Smooth muscle cell (in vitro differentiated cells): ENCODE data around the gene CD55. TPM values are rescaled to one million over a fixed set of nuclear protein-coding genes. Genes with fewer than 3 reads are reported as not detected.
A peak's percentile ranks its signal among the peaks of the same experiment; 100 is the strongest.

ENCODE experiments used
- DNase-seq: peaks from one replicate; lab custom pipeline; 2025; ENCODE audit not compliant: unreplicated experiment; lab: John Stamatoyannopoulos, UW
- H2AFZ ChIP-seq: fragments of 200-600 bp; sonication (generic); 2 replicates; pipeline ENCODE4 v1.6.0; 2016; ENCODE audit warnings: antibody characterized with exemption, low read depth, mild to moderate bottlenecking
- H3F3A ChIP-seq: fragments of 200-600 bp; sonication (generic); 2 replicates; pipeline ENCODE4 v1.6.0; 2017; ENCODE audit warnings: antibody characterized with exemption, low read depth
- H3K27ac ChIP-seq: fragments of 200-600 bp; sonication (generic); 2 replicates; pipeline ENCODE4 v1.5.1; 2016; ENCODE audit warnings: low read depth, mild to moderate bottlenecking
- H3K27me3 ChIP-seq: fragments of 200-600 bp; sonication (generic); 2 replicates; pipeline ENCODE4 v1.6.1; 2016; ENCODE audit warnings: low read depth, mild to moderate bottlenecking
- H3K36me3 ChIP-seq: fragments of 200-600 bp; sonication (generic); 2 replicates; pipeline ENCODE4 v1.5.1; 2016; ENCODE audit warnings: low read depth
- H3K4me1 ChIP-seq: fragments of 200-600 bp; sonication (generic); 2 replicates; pipeline ENCODE4 v1.5.1; 2016; ENCODE audit warnings: low read depth
- H3K4me2 ChIP-seq: fragments of 200-600 bp; sonication (generic); 2 replicates; pipeline ENCODE4 v1.6.0; 2016; ENCODE audit warnings: mild to moderate bottlenecking
- H3K4me3 ChIP-seq: fragments of 200-600 bp; sonication (generic); 2 replicates; pipeline ENCODE4 v1.5.1; 2016; ENCODE audit warnings: mild to moderate bottlenecking
- H3K79me2 ChIP-seq: fragments of 200-600 bp; sonication (generic); 2 replicates; pipeline ENCODE4 v1.6.0; 2016; ENCODE audit warnings: low read depth, mild to moderate bottlenecking
- H3K9ac ChIP-seq: fragments of 200-600 bp; sonication (generic); 2 replicates; pipeline ENCODE4 v1.6.0; 2016; ENCODE audit warnings: low read depth
- H3K9me3 ChIP-seq: fragments of 200-600 bp; sonication (generic); replicated peaks from 2 replicates; pipeline ENCODE4 v1.5.1; 2016; ENCODE audit warnings: low read depth
- H4K20me1 ChIP-seq: fragments of 200-600 bp; sonication (generic); 2 replicates; pipeline ENCODE4 v1.6.0; 2016; ENCODE audit warnings: low read depth
- WGBS: methylation state at CpG from one replicate; pipeline ENCODE4 v1.1.7; 2016; ENCODE audit warnings: low lambda C conversion rate; 5-methylcytosine and 5-hydroxymethylcytosine counted together
- polyA plus RNA-seq: library from polyadenylated mRNA; unstranded; fragments of >200 nt; fragmentation: Nextera tagmentation; extraction: Ambion mirVana; gene quantifications from 2 replicates; pipeline ENCODE4 v1.2.1, GENCODE V29; 2016
- total RNA-seq: library from RNA; depleted of rRNA; stranded (reverse); fragments of >200 nt; gene quantifications from 2 replicates; pipeline ENCODE4 v1.2.3, GENCODE V29; 2014
- TF ChIP-seq, protein P1 (sequence below): fragments of 200-600 bp; sonication (generic); IDR thresholded peaks from 2 replicates; pipeline ENCODE4 v1.5.1; 2017; ENCODE audit warnings: borderline replicate concordance, mild to moderate bottlenecking, antibody characterized with exemption; ENCODE audit not compliant: insufficient read depth, poor library complexity, severe bottlenecking

CD55 gene
- total and polyA plus RNA-seq, 2 experiments from 2014 or later = 23.9 to 46.5 TPM

DNA sequence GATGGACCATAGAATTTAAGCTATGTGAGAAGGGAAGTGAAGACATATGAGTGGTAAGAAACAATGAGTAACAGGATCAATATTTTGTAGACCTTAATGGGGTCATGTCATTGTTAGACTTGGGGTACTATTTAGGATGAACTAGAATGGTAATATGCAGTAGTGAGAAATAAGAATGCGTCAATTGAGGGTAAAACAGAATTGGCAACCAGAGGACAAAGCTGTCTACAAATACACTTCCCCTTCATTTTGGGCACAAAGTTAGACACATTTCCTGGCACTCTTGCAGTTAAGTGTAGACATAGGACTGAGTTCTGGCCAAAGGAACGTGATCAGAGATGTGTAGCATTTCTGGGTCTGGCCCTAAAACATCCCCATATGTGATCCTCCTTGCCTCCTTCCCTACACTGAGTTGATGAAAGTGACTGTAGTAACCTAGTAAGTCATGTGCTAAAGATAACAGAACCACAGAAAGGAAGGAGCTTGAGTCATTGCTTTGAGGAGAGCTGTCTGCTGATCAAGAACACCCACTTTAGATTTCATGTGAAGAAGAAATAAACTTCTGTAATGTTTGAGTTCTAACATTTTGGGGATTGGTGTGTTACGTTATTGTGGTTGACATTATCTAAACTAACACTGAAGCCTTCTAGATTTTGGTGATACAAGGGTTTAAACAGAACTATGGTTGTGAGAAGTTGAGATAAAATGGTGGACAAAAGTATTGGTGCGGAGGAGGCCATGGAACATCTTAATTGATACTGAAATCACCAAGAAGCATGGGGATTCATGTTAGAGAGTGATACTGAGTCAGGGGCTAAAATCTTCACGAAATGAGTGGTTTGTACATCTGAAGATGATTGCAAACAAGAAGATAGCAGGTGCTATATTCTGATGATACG is 41.7 kb downstream of the CD55 start:
- Histone ChIP-seq H3K4me2 (peak overlapping the region; percentile 8), H3F3A (no peaks in the 10 kb centered on the region), H3K9ac (no peak overlapping the region), H3K27ac (no peak overlapping the region), H3K27me3 (no peaks in the 10 kb centered on the region), H3K4me3 (no peak overlapping the region), H3K36me3 (no peaks in the 10 kb centered on the region), H3K9me3 (no peaks in the 10 kb centered on the region), H4K20me1 (no peaks in the 10 kb centered on the region), H3K4me1 (no peaks in the 10 kb centered on the region), H2AFZ (no peak overlapping the region), H3K79me2 (no peaks in the 10 kb centered on the region)
- TF ChIP-seq, protein P1, sequence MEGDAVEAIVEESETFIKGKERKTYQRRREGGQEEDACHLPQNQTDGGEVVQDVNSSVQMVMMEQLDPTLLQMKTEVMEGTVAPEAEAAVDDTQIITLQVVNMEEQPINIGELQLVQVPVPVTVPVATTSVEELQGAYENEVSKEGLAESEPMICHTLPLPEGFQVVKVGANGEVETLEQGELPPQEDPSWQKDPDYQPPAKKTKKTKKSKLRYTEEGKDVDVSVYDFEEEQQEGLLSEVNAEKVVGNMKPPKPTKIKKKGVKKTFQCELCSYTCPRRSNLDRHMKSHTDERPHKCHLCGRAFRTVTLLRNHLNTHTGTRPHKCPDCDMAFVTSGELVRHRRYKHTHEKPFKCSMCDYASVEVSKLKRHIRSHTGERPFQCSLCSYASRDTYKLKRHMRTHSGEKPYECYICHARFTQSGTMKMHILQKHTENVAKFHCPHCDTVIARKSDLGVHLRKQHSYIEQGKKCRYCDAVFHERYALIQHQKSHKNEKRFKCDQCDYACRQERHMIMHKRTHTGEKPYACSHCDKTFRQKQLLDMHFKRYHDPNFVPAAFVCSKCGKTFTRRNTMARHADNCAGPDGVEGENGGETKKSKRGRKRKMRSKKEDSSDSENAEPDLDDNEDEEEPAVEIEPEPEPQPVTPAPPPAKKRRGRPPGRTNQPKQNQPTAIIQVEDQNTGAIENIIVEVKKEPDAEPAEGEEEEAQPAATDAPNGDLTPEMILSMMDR = no peak
- DNase-seq = no peak
- WGBS = 67% methylated on average over 6 of the region's 6 CpGs

DNA sequence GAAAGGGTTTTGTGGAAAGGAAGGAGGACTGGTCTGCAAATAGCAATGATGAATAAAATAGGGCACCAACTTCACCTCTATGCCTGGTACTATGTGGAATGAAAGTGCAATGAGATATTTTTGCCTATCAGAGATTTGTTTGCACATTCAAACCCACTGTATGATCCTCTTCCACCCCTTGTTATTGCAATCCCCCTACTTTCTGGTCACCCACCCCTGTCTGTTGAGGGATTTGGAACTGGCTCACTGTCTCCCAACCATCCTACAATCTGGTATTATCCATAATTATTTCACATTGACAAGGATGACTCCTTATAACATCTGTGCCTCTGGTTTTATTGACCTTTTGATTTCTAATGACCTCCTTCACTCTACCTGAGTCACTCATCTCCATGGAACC is 42.4 kb downstream of the CD55 start:
- H3K36me3 ChIP-seq = no peaks in the 10 kb centered on the region
- no peaks in the 10 kb centered on the region for H3F3A ChIP-seq
- no peaks in the 10 kb centered on the region for H3K4me1 ChIP-seq
- H3K4me2 ChIP-seq = no peak overlapping the region
- H3K9ac ChIP-seq = no peak overlapping the region
- no peak overlapping the region for H3K4me3 ChIP-seq
- H3K79me2 ChIP-seq = no peaks in the 10 kb centered on the region
- no peak overlapping the region for H2AFZ ChIP-seq
- no peaks in the 10 kb centered on the region for H3K27me3 ChIP-seq
- no peaks in the 10 kb centered on the region for H4K20me1 ChIP-seq
- no peaks in the 10 kb centered on the region for H3K9me3 ChIP-seq
- DNase-seq = no peak
- TF ChIP-seq, protein P1 = no peak
- H3K27ac ChIP-seq = no peak overlapping the region

DNA sequence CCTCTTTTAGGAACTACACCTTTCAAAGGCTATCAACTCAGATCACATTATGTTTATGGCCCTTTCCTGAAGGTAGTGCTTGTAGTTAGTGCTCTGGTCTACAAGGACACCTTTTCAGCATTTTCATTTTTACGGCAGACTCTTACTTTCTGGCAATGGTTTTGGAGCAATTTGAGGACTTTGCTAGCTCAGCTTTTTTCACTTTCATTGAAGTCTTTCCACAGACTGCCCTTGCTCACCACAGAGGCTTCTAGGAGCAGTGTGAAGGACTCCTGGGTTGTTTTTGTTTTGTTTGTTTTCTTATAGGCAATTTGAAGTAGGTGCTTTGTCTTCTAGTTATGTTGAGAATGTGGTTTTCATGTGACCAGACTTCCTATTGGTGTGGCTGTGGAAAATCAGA is 43.1 kb downstream of the CD55 start:
- H3K4me2 ChIP-seq = no peak overlapping the region
- no peak overlapping the region for H3K4me3 ChIP-seq
- no peaks in the 10 kb centered on the region for H4K20me1 ChIP-seq
- no peak for DNase-seq
- no peaks in the 10 kb centered on the region for H3K27me3 ChIP-seq
- H3F3A ChIP-seq = no peaks in the 10 kb centered on the region
- no peak overlapping the region for H3K27ac ChIP-seq
- no peaks in the 10 kb centered on the region for H3K36me3 ChIP-seq
- no peaks in the 10 kb centered on the region for H3K4me1 ChIP-seq
- H3K9ac ChIP-seq = no peak overlapping the region
- TF ChIP-seq, protein P1 = no peak
- no peaks in the 10 kb centered on the region for H3K79me2 ChIP-seq
- no peak overlapping the region for H2AFZ ChIP-seq
- 88% methylated on average over 1 of the region's 1 CpG for WGBS
- H3K9me3 ChIP-seq = no peaks in the 10 kb centered on the region

DNA sequence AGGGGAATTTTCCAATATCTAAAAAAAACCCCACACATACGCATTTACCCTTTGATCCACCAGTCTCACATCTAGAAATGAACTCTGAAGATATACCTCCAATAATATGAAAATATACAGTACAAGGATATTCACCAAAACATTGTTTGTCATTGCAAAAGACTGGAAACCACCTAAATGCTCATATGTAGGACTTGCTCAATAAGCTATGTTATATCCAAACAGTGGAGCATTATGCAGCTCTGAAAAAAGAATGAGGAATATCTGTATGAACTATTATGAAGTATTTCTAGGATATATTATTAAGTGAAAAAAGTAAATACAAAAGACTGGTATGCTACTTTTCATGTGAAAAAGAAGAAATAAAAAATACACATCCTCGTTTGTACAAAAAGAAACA is 43.6 kb downstream of the CD55 start:
- no peak for DNase-seq
- 99% methylated on average over 2 of the region's 2 CpGs for WGBS

More for the DNA sequence above, 43.6 kb downstream of the CD55 start:
- Histone ChIP-seq H3K27me3 (no peaks in the 10 kb centered on the region), H3K27ac (no peak overlapping the region), H3K4me1 (no peaks in the 10 kb centered on the region), H3K36me3 (no peaks in the 10 kb centered on the region), H4K20me1 (no peaks in the 10 kb centered on the region), H3K79me2 (no peaks in the 10 kb centered on the region), H3K9ac (no peak overlapping the region), H3K4me3 (no peak overlapping the region), H2AFZ (no peak overlapping the region), H3K4me2 (no peak overlapping the region), H3K9me3 (no peaks in the 10 kb centered on the region), H3F3A (no peaks in the 10 kb centered on the region)
- TF ChIP-seq, protein P1 = no peak
